GM06990 (cell line): ENCODE data around the gene RHCG.

Experiments used
- DNase-seq: peaks from one replicate; pipeline ENCODE4 v3.0.0-alpha.2; 2011; ENCODE audit not compliant: insufficient read length; ENCODE audit errors: extremely low read depth
- H3K27me3 ChIP-seq: replicated peaks from 2 replicates; pipeline ENCODE4 v1.6.0; 2011; ENCODE audit warnings: low read length; ENCODE audit not compliant: control insufficient read depth, insufficient read depth
- H3K36me3 ChIP-seq: 2 replicates; pipeline ENCODE4 v1.5.1; 2011; ENCODE audit warnings: low read length; ENCODE audit not compliant: control insufficient read depth, insufficient read depth
- H3K4me3 ChIP-seq: replicated peaks from 2 replicates; pipeline ENCODE4 v1.5.1; 2011; ENCODE audit warnings: low read depth, mild to moderate bottlenecking, control low read depth, low read length
- CTCF ChIP-seq: IDR thresholded peaks from 2 replicates; pipeline ENCODE4 v1.5.1; 2011; ENCODE audit warnings: low read length, control low read depth, mild to moderate bottlenecking, inconsistent platforms; ENCODE audit not compliant: insufficient read depth, poor library complexity, severe bottlenecking

RHCG gene

GRCh38 chr15:89461386-89461785 lies 35.0 kb downstream of the RHCG start:
- no peak overlapping the region for H3K4me3 ChIP-seq
- H3K36me3 ChIP-seq = no peaks in the 10 kb centered on the region
- H3K27me3 ChIP-seq = no peaks in the 10 kb centered on the region
- TF ChIP-seq CTCF = no peak
- no peak for DNase-seq

- no peak for TF ChIP-seq CTCF
- no peak overlapping the region for H3K4me3 ChIP-seq
- no peak for DNase-seq
- H3K27me3 ChIP-seq = no peaks in the 10 kb centered on the region
- no peaks in the 10 kb centered on the region for H3K36me3 ChIP-seq
These were observed 36.3 kb downstream of the RHCG start for GRCh38 chr15:89460048-89460447.

- TF ChIP-seq CTCF = no peak
- Histone ChIP-seq H3K4me3 (no peak overlapping the region), H3K27me3 (no peaks in the 10 kb centered on the region), H3K36me3 (no peaks in the 10 kb centered on the region)
- no peak for DNase-seq
These were observed 36.9 kb downstream of the RHCG start for GRCh38 chr15:89459271-89460038.

GRCh38 chr15:89458440-89458839 lies 37.9 kb downstream of the RHCG start:
- no peak for DNase-seq
- TF ChIP-seq CTCF = no peak
- no peak overlapping the region for H3K4me3 ChIP-seq
- H3K27me3 ChIP-seq = no peaks in the 10 kb centered on the region
- no peaks in the 10 kb centered on the region for H3K36me3 ChIP-seq

GRCh38 chr15:89457086-89457485 lies 39.3 kb downstream of the RHCG start:
- H3K36me3 ChIP-seq = no peaks in the 10 kb centered on the region
- DNase-seq = no peak
- no peak overlapping the region for H3K4me3 ChIP-seq
- TF ChIP-seq CTCF = no peak
- no peaks in the 10 kb centered on the region for H3K27me3 ChIP-seq

- Histone ChIP-seq H3K4me3 (no peak overlapping the region), H3K27me3 (no peaks in the 10 kb centered on the region), H3K36me3 (no peaks in the 10 kb centered on the region)
- no peak for TF ChIP-seq CTCF
- DNase-seq = no peak
These were observed 40.8 kb downstream of the RHCG start for GRCh38 chr15:89455535-89455934.
